Measurements from ENCODE around the gene AOPEP. TPM values are rescaled to one million over a fixed set of nuclear protein-coding genes. Genes with fewer than 3 reads are reported as not detected.

AOPEP gene
- total and polyA plus RNA-seq, 7 donors: 28.0 to 490 (median 184) TPM

- intact Hi-C loops (cut with DNase I): loop anchor here (5.0 kb wide), 1 partner anchor 246 kb away; no protein-coding TSS in a partner anchor
- DNase-seq: no peak
- H3K4me1 ChIP-seq: peaks cover 0 to 100% (median 94%) of the 10 kb centered on the region in 4 donors
- H3K27me3 ChIP-seq: no peaks in the 10 kb centered on the region
- peak overlapping the region; percentile 65 to 99 (median 86) for H3K27ac ChIP-seq
- no peaks in the 10 kb centered on the region for H3K36me3 ChIP-seq
- H3K4me3 ChIP-seq: no peak overlapping the region
- no peaks in the 10 kb centered on the region for H3K9me3 ChIP-seq
- 79 to 83% methylated on average over 11 of the region's 11 CpGs for WGBS, 2 donors
- TF ChIP-seq POLR2A (IDR thresholded peaks at IDR 0.05): no peak
- no peak for TF ChIP-seq CTCF (IDR thresholded peaks at IDR 0.05)
- no peak for TF ChIP-seq EP300 (IDR thresholded peaks at IDR 0.05)
These were observed 301.7 kb downstream of the AOPEP start for GRCh38 chr9:95027914-95028852.

- Histone ChIP-seq H3K27me3 (no peaks in the 10 kb centered on the region), H3K4me1 (peaks cover 0 to 100% (median 93%) of the 10 kb centered on the region in 4 donors), H3K9me3 (no peaks in the 10 kb centered on the region), H3K27ac (peak overlapping the region; percentile 65 to 99 (median 86)), H3K36me3 (no peaks in the 10 kb centered on the region), H3K4me3 (no peak overlapping the region)
- 77 to 82% methylated on average over 8 of the region's 8 CpGs for WGBS, 2 donors
- intact Hi-C loops (cut with DNase I): loop anchor here (5.0 kb wide), 1 partner anchor 247 kb away; no protein-coding TSS in a partner anchor
- TF ChIP-seq POLR2AphosphoS5 (IDR thresholded peaks at IDR 0.05): no peak
- TF ChIP-seq CTCF (IDR thresholded peaks at IDR 0.05): no peak
- TF ChIP-seq POLR2A (IDR thresholded peaks at IDR 0.05): no peak
- TF ChIP-seq EP300 (IDR thresholded peaks at IDR 0.05): no peak
- DNase-seq: no peak
These were observed 302.3 kb downstream of the AOPEP start for GRCh38 chr9:95028853-95029219.

- H3K27ac ChIP-seq: peak overlapping the region; percentile 65 to 99 (median 86)
- WGBS, 2 donors: 38 to 70% methylated on average over 5 of the region's 5 CpGs
- no peaks in the 10 kb centered on the region for H3K36me3 ChIP-seq
- TF ChIP-seq CTCF (IDR thresholded peaks at IDR 0.05) (no peak), POLR2A (IDR thresholded peaks at IDR 0.05) (no peak), POLR2AphosphoS5 (IDR thresholded peaks at IDR 0.05) (peak in 1 of 4 donors; percentile 29), EP300 (IDR thresholded peaks at IDR 0.05) (no peak)
- peaks cover 0 to 100% (median 93%) of the 10 kb centered on the region in 4 donors for H3K4me1 ChIP-seq
- no peaks in the 10 kb centered on the region for H3K9me3 ChIP-seq
- no peak for DNase-seq
- no peak overlapping the region for H3K4me3 ChIP-seq
- H3K27me3 ChIP-seq: no peaks in the 10 kb centered on the region
- intact Hi-C loops (cut with DNase I): loop anchor here (5.0 kb wide), 1 partner anchor 247 kb away; no protein-coding TSS in a partner anchor
These were observed 302.8 kb downstream of the AOPEP start for GRCh38 chr9:95029288-95029687.

GRCh38 chr9:95029720-95030119 is 303.2 kb downstream of the AOPEP start:
- TF ChIP-seq EP300 (IDR thresholded peaks at IDR 0.05): no peak
- no peaks in the 10 kb centered on the region for H3K9me3 ChIP-seq
- no peaks in the 10 kb centered on the region for H3K27me3 ChIP-seq
- H3K4me1 ChIP-seq: peaks cover 0 to 100% (median 93%) of the 10 kb centered on the region in 4 donors
- no peaks in the 10 kb centered on the region for H3K36me3 ChIP-seq
- H3K27ac ChIP-seq: peak overlapping the region; percentile 65 to 99 (median 86)
- H3K4me3 ChIP-seq: no peak overlapping the region
- WGBS, 2 donors: 80% methylated on average over 2 of the region's 2 CpGs
- intact Hi-C loops (cut with DNase I): loop anchor here (5.0 kb wide), 1 partner anchor 247 kb away; no protein-coding TSS in a partner anchor
- no peak for DNase-seq

GRCh38 chr9:95030344-95030743 is 303.8 kb downstream of the AOPEP start:
- no peak for DNase-seq
- H3K9me3 ChIP-seq: no peaks in the 10 kb centered on the region
- intact Hi-C loops (cut with DNase I): no loop called here
- peaks cover 0 to 100% (median 91%) of the 10 kb centered on the region in 4 donors for H3K4me1 ChIP-seq
- peak overlapping the region; percentile 65 to 99 (median 86) for H3K27ac ChIP-seq
- H3K27me3 ChIP-seq: no peaks in the 10 kb centered on the region
- H3K4me3 ChIP-seq: peak overlapping the region in 1 of 4 donors; percentile 6
- TF ChIP-seq EP300 (IDR thresholded peaks at IDR 0.05): no peak
- TF ChIP-seq POLR2A (IDR thresholded peaks at IDR 0.05): no peak
- no peak for TF ChIP-seq POLR2AphosphoS5 (IDR thresholded peaks at IDR 0.05)
- TF ChIP-seq CTCF (IDR thresholded peaks at IDR 0.05): no peak
- WGBS, 2 donors: 81 to 87% methylated on average over 4 of the region's 4 CpGs
- H3K36me3 ChIP-seq: no peaks in the 10 kb centered on the region

All from sigmoid colon (tissue), 7 donors.